ENCODE measurements around the gene EPHA1.

The EPHA1 gene

GRCh38 chr7:143388491-143389101 is 20.1 kb downstream of the EPHA1 start:
- Histone ChIP-seq H3K4me2 (ENCODE audit: low read depth, low read length, poor library complexity, severe bottlenecking) (no peak overlapping the region), H3F3A (ENCODE audit: insufficient read depth) (no peaks in the 10 kb centered on the region), H3K4me3 (ENCODE audit: insufficient read depth, low read length, poor library complexity, severe bottlenecking) (no peak overlapping the region), H3K27ac (ENCODE audit: low read depth, low read length) (no peak overlapping the region), H3K9me3 (ENCODE audit: insufficient read depth, low read length) (no peaks in the 10 kb centered on the region), H2AFZ (ENCODE audit: low read depth, low read length, severe bottlenecking) (no peak overlapping the region), H3K36me3 (ENCODE audit: low read length) (no peaks in the 10 kb centered on the region), H3K27me3 (ENCODE audit: low read length) (no peaks in the 10 kb centered on the region), H3K9me2 (replicated peaks; ENCODE audit: insufficient read depth, low read length) (no peaks in the 10 kb centered on the region), H3K9ac (ENCODE audit: low read length) (no peak overlapping the region), H4K20me1 (ENCODE audit: low read depth, low read length) (no peaks in the 10 kb centered on the region), H3K79me2 (ENCODE audit: insufficient read depth, low read length) (no peaks in the 10 kb centered on the region)
- TF ChIP-seq CTCF (IDR thresholded peaks at IDR 0.05; ENCODE audit: insufficient read depth, low read length, poor library complexity, severe bottlenecking), result no peak
- no peak for TF ChIP-seq EZH2phosphoT487 (conservative IDR thresholded peaks at IDR 0.05; ENCODE audit: low read length)

- Histone ChIP-seq H3K9me2 (replicated peaks; ENCODE audit: insufficient read depth, low read length) (no peaks in the 10 kb centered on the region), H4K20me1 (ENCODE audit: low read depth, low read length) (no peaks in the 10 kb centered on the region), H3K9me3 (ENCODE audit: insufficient read depth, low read length) (no peaks in the 10 kb centered on the region), H3K27ac (ENCODE audit: low read depth, low read length) (no peak overlapping the region), H3K4me3 (ENCODE audit: insufficient read depth, low read length, poor library complexity, severe bottlenecking) (no peak overlapping the region), H3K9ac (ENCODE audit: low read length) (no peak overlapping the region), H3K79me2 (ENCODE audit: insufficient read depth, low read length) (no peaks in the 10 kb centered on the region), H2AFZ (ENCODE audit: low read depth, low read length, severe bottlenecking) (no peak overlapping the region), H3K36me3 (ENCODE audit: low read length) (no peaks in the 10 kb centered on the region), H3K4me2 (ENCODE audit: low read depth, low read length, poor library complexity, severe bottlenecking) (no peak overlapping the region), H3F3A (ENCODE audit: insufficient read depth) (no peaks in the 10 kb centered on the region), H3K27me3 (ENCODE audit: low read length) (no peaks in the 10 kb centered on the region)
- TF ChIP-seq CTCF (IDR thresholded peaks at IDR 0.05; ENCODE audit: insufficient read depth, low read length, poor library complexity, severe bottlenecking) (no peak), EZH2phosphoT487 (conservative IDR thresholded peaks at IDR 0.05; ENCODE audit: low read length) (no peak)
These were observed 20.6 kb downstream of the EPHA1 start for GRCh38 chr7:143388051-143388450.

GRCh38 chr7:143387156-143387975 is 21.3 kb downstream of the EPHA1 start:
- Histone ChIP-seq H3F3A (ENCODE audit: insufficient read depth) (no peaks in the 10 kb centered on the region), H3K9ac (ENCODE audit: low read length) (no peak overlapping the region), H4K20me1 (ENCODE audit: low read depth, low read length) (no peaks in the 10 kb centered on the region), H2AFZ (ENCODE audit: low read depth, low read length, severe bottlenecking) (no peak overlapping the region), H3K4me2 (ENCODE audit: low read depth, low read length, poor library complexity, severe bottlenecking) (no peak overlapping the region), H3K27ac (ENCODE audit: low read depth, low read length) (no peak overlapping the region), H3K9me2 (replicated peaks; ENCODE audit: insufficient read depth, low read length) (no peaks in the 10 kb centered on the region), H3K79me2 (ENCODE audit: insufficient read depth, low read length) (no peaks in the 10 kb centered on the region), H3K27me3 (ENCODE audit: low read length) (no peaks in the 10 kb centered on the region), H3K4me3 (ENCODE audit: insufficient read depth, low read length, poor library complexity, severe bottlenecking) (no peak overlapping the region), H3K9me3 (ENCODE audit: insufficient read depth, low read length) (no peaks in the 10 kb centered on the region), H3K36me3 (ENCODE audit: low read length) (no peaks in the 10 kb centered on the region)
- TF ChIP-seq CTCF (IDR thresholded peaks at IDR 0.05; ENCODE audit: insufficient read depth, low read length, poor library complexity, severe bottlenecking) (no peak), EZH2phosphoT487 (conservative IDR thresholded peaks at IDR 0.05; ENCODE audit: low read length) (no peak)
